HG02938 (cell line): ENCODE measurements around the gene SPRN.
"Not testable (repeated sequence)": the region's sequence is repeated elsewhere in the genome, so short reads cannot be mapped to it uniquely, and the experiment has no call there.

ENCODE experiments used
- ATAC-seq: cut with Tn5 transposase; IDR thresholded peaks from one replicate; pipeline ENCODE4 v1.9.1; 2021; ENCODE audit warnings: mild to moderate bottlenecking, moderate library complexity; ENCODE audit not compliant: unreplicated experiment

Gene SPRN, protein sequence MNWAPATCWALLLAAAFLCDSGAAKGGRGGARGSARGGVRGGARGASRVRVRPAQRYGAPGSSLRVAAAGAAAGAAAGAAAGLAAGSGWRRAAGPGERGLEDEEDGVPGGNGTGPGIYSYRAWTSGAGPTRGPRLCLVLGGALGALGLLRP

DNA sequence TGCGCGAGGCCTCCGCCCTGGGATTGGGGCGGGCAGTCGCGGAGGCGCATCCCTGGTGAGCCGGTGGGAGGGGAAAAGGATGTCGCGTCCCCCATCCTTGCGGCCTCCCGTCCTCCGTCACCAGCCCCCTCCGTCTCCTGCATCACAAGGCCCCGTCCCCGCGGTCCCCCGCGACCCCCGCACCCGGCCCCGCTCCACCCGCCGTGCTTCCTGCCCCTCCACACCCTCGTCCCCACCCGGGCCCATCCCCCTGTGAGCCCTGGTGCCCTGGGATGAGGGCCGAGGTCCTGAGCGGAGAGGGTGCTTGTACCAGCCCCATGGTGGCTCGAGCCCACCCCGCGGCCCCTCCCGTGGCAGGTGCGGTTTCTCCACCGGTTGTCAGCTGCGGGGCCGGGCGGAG, at the start of gene SPRN:
Gene SPRN, minus strand, starts transcription at position 25 of the 400 bp plus-strand sequence. CDS start 944 bp downstream, outside the sequence.
- not testable (repeated sequence) for ATAC-seq

DNA sequence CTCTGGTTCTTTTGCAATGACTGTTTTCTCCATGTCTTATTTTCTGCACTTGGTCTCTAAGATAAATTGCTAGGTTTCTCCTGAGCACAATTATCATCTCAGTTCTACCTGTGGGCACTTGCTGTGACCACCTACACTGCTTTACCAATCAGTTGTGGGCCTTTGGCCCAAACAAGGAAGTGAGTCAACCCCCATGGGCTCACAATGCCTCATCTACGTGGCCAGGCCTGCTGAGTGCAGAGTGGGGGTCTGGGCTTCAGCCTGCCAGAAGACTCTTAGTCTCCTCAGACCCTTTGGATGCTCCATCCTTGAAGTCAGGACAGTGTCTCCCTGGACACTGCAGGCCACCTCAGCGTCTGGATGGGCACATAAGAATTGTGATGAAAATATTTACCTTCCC, 49.6 kb upstream of the SPRN start:
- ATAC-seq = no peak

DNA sequence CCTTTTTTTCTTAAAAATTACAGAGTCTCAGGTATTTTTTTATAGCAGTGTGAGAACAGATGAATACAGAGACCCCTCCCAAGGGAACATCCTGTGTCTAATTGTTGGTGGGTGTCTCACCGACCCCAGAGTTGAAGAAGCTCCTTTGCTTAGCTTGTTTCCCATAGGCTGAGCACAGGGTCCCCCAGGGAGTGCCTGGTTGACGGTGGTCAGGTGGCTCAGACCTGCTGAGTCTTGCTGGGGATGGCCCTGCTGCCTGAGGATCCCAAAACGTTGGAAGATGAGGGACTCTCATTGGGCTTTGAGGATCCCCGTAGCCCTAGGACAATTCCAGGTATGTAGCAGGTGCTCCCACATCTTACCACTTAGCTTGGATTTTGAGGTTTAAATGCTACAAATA, 48.8 kb upstream of the SPRN start:
- no peak for ATAC-seq

DNA sequence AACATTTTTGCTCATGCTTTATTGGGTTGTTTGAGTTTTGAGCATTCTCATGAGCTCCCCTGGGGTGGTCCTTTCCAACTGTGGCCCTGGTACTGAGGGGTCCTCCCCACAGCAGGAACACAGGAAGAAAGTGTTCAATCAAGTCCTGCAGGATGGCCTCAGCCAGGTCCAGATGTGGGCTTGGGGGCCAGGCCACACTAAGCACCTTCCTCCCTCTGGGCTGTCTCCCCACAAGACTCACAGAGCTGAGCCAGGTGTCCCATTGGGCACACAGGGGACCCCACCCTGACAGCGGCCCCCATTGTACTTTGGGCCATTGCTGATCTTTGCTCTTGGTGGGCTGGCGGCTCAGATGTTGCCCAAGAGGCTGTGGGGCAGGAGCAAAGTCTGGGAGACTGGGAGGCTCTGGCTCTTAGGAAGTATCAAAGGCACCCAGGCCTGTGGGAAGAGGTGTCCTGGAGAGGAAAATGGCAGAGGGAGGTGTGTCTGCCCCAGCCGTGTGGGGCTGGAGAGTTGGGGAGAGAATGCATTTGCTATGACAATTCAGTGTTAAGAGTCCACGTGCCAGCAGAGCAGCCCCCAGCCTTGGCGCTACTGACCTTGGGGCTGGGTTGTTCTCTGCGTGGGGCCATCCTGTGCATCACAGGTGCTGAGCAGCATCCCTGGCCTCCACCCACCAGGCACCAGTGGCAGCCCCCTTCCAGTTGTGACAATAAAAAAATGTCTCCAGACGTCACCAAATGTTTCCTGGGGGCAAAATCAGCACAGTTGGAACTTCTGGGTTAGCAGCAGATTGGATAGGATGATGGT, 47.1 kb upstream of the SPRN start:
- ATAC-seq = no peak

DNA sequence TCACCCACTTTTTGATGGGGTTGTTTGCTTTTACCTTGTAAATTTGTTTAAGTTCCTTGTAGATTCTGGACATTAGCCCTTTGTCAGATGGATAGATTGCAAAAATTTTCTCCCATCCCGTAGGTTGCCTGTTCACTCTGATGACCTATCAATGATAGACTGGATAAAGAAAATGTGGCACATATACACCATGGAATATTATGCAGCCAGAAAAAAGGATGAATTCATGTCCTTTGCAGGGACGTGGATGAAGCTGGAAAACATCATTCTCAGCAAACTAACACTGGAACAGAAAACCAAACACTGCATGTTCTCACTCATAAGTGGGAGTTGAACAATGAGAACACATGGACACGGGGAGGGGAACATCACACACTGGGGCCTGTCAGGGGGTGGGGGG, 44.8 kb upstream of the SPRN start:
- not testable (repeated sequence) for ATAC-seq

DNA sequence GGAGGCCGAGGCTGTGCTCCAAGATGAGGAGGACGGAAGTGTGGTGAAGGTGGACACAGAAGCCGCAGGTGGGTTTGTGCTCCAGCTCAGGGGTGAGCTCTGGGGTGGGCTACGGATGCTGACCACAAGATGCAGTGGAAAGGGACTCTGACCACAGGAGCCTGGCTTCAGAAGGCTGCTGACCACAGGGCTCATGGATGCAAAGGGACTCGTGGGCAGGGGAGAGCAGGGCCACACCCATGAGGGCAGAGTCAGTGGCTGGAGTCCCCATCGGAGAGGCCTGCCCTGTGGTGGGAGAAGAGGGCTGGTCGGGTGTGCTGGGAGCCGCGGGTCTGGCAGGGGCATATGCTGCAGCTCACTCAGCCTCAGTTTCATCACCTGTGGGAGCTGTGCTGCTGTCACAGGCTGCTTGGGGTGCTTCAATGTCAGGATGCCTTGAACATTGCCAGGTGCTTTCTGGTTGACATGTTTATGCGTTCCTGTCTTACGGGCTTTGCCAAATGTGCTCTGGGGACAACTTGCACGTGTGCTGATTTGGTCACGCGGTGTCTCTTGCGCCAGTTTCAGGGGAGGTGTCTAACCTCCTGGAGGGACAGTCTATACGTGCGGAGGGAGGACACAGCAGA, 43.0 kb upstream of the SPRN start:
- no peak for ATAC-seq

DNA sequence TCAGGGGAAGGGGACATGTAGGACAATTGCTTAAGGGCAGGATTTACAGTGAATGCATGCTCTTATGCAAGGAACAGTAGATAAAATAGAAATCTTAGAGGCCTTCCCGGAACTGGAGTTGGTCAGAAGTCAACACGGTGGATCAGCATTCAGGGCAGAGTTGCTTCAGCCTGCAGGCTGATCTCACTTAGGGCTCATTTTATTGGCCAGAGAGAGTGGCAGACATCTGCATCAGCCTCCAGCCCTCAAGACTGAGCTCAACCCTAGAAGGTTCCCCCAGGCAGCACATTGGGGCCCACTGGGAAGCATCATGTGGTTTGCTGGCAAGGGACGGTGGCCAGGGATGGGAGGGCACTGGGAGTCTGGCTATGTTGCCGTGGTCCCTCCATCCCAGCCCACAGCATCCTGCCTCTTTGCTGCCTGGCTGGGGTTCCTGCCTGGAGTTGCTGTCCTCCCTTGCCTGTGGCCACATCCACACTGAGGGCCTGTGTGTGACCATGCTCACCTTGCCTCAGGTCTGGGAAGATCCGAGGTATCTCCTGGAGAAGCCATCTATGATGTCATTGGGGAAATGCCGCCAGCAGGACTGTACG, 42.4 kb upstream of the SPRN start:
- ATAC-seq = no peak

DNA sequence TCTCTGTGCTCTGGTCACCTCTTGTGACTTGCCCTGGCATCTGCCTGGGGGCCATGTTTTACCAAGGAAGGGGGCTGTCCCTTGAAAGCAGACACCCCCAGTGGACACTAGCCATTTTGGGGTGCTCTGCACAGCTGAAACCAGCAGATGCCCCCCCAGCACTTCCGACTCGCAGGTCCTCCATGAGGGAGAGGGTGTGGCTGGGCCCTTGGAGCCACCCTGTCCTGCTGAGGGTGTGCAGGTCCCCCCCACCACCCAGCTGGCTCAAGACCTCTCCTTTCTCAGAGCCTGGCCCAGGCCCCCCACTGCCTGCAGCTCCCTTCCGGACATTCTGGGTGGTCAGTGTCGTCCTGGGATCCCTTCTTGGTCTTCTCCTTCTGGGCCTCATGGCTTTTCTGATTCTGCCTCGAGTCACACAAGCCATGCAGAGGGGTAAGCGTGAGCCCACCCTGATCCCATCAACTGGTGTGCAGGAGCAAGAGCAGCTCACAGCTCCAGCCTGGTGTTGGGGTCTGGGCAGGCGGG, 41.6 kb upstream of the SPRN start:
- ATAC-seq = no peak

DNA sequence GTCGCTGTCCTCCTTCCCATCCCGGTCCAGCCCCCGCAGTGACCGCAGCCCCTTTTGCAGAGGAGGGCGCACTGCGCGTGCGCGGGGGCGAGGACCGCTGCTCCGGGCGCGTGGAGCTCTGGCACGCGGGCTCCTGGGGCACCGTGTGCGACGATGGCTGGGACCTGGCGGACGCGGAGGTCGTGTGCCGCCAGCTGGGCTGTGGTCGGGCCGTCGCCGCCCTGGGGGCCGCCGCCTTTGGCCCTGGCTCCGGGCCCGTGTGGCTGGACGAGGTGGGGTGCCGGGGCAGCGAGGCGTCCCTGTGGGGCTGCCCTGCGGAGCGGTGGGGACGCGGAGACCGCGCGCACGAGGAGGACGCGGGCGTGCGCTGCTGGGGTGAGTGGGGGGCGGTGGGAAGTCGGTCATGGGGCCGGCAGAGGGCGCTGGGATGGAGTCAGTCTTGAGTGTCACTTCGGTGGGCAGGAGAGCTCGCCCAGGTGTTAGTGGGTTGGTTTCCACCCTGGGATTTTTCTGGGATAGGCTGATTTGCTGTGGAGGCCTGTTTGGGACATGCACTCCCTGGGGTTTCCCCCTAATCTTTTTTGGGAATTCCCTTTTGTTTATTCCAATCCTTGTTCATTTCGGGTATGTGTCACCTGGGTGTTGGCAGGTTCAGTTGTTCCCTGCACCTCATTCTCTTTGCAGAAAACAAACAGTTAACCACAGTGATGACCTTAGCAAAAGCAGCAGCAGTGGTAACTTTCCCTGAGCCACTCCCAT, 40.9 kb upstream of the SPRN start:
- no peak for ATAC-seq

DNA sequence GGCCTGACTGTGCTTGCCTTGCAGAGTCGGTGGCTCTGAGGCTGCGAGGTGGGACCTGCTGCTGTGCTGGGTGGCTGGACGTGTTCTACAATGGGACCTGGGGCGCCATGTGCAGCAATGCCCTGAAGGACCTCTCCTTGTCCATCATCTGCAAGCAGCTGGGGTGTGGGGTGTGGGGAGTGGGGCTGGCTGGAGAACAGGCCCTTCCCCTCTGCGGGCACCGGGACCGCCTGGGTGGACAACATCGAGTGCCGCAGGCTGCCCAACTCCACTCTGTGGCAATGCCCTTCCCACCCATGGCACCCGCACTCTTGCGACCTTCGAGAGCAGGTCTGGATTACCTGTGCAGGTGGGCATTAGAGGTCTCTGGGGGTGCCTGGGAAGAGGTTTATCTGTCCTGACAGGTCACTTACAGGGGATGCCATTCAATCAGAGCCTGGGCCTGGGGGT, 40.2 kb upstream of the SPRN start:
- no peak for ATAC-seq

DNA sequence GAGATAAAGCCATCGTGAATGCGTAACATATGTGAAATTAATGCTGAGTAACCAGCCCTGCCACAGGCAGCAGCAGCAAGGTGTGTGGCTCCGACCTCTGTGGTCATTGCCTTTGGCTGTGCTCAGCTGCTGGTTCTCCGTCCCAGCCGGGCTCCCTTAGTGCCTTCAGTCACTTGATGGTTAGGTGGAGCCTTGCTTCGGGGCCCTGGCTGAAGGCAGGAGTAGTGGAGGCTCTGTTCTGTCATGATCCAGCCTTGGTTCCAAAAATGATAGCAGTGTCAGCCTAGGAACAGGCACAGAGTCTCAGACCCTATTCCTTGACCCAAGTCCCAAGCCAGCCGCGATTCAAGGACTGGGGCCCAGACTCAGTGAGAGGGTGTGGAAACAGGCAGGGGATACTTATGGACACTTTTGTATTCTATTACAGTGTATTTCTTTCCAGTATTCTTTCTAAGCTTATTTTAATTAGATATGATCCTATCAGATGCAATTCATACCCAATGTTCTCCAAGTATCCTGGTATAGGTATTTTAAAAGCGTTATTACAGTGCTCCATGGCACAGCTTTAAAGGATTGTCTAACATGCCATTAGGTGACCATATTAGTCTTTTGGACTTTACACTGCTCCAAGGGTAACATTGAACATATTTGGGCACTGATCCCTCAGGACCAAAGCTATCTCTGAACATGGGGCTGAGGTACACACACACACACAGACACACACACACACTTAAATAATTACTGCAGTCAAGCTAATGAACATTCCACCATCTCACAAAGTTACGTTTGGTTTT, 38.3 kb upstream of the SPRN start:
- ATAC-seq = no peak

DNA sequence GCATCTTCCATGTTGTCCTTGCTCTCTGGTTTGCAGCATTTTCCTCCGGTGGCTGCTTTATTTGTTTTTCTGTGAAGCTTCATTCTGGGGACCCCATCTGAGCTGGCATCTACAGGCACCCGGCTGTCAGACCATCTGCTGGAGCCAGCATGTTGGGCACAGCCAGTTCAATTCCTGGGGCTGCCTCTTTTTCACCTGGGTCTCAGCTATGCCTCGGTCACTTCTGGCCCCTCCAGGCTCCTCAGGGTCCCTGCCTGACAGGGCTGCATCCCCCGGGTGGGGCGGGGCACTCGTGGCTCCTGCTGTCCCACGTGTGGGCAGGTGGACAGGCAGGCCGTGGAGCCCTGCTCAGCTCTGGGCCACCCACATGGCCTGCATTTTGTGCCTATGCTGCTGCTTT, 37.4 kb upstream of the SPRN start:
- ATAC-seq = no peak

DNA sequence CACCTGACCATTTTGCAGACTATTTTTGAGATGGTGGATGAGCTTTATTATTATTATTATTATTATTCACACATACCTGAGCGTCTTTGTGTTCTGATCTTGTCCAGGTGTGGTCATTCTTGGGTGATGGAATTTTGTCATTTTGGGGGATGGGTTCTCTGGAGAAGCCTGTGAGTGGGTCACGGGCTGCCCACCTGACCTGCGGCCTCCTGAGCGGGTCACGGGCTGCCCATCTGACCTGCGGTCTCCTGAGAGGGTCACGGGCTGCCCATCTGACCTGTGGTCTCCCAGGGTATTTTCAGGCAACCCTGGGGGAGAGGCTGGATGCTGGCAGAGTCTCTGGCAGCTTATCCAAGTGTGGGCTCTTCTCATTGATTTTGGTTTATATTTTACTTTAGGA, 36.6 kb upstream of the SPRN start:
- ATAC-seq = no peak

DNA sequence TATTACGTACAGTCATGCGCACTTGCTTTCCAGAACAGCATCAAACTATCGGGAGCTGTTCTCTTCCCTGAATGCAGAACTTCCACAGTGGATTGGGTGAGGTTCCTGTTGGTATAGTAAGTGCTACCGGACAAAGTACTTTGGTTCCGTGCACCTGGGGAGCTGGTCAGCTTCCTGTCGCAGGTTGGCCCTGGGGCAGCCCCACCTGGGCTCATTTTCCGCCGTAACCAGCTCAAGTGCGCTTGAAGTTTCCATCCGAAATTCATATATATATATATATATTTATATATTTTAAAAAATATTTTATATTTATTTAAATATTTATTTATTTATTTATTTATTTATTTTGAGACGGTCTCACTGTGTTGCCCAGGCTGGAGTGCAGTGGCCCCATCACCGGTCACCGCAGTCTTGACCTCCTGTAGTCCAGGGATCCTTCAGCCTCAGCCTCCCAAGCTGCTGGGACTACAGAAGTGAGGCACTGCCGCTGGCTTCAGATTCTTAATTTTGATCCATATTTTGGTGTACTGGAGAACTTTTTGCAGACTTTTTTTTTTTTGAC, 35.9 kb upstream of the SPRN start:
- no peak for ATAC-seq

DNA sequence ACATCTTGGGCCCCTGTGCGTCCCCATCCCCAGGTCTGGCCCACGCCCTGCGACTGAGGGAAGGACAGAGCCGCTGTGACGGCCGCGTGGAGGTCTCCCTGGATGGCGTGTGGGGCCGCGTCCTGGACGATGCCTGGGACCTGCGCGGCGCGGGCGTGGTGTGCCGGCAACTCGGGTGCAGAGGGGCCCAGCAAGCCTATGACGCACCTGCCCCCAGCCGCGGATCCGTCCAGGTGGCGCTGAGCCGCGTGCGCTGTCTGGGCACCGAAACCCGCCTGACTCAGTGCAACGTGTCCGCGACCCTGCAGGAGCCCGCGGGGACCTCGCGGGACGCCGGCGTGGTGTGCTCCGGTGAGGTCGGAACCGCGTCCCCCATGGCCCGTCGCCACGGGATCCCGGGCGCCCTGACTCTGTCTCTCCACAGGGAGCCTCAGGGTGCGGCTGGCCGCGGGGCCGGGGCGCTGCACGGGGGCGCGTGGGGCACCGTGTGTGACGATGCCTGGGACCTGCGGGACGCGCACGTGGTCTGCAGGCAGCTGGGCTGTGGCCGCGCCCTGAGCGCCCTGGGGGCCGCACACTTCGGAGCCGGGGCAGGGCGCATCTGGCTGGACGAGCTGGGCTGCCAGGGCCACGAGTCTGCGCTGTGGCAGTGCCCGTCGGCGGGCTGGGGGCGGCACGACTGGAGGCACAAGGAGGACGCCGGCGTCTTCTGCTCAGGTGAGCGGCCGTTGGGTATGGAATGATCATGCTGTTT, 35.2 kb upstream of the SPRN start:
- ATAC-seq = no peak

DNA sequence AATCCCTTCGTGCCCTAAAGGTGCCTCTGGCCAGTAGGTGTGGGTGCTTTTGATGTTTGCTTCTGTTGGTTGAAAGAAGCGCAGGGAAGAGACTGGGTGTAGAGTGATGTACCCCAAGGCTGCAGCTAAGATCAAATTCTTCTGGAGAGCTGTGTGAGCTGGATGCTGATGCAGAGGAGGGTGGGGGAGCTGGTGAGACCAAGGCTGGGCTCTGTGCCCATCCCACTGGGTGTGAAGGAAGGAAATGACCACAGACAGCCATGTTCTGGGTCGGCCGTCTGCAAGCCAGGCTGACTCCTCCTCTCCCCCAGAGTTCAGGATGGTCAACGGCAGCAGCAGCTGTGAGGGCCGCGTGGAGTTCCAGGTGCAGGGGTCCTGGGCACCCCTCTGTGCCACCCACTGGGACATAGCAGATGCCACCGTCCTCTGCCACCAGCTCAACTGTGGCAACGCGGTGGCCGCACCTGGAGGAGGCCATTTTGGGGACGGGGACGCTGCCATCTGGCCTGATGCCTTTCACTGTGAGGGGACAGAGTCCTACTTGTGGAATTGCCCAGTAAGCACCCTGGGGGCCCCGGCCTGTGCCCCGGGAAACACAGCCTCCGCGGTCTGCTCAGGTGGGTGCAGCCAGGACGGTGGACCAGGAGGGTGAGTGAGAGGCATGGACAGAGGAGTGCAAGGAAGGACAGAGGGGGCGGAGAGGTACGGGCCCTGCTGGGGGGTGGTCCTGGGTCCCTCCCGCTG, 34.5 kb upstream of the SPRN start:
- ATAC-seq = no peak

DNA sequence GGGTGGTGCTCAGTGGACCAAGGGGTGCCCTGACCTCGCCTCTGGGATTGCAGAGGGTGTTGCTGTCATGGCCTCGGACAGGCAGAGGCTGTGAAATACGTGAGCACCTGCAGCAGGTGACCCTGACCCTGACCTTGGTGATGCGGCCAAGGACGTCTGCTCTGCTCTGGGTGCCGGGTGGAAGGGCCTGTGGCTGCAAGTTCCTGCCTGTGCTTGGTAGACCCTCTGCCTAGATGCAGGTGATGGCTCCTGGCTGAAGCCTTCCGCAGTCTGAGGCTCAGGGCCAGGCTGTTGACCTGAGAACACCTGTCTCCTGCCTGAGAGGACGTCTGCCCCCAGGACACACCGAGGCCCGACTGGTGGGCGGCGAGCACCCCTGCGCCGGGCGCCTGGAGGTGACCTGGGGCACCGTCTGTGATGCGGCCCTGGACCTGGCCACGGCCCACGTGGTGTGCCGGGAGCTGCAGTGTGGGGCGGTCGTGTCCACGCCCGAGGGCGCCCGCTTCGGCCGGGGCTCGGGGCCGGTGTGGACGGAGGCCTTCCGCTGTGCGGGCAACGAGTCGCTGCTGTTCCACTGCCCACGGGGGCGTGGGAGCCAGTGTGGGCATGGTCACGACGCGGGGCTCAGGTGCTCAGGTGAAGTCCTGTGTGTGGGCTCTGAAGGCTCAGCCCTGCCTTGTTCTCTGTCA, 33.7 kb upstream of the SPRN start:
- ATAC-seq = no peak
